HG03469 (cell line): ENCODE data around the gene FOXJ2.
"Not testable (repeated sequence)": the region's sequence is repeated elsewhere in the genome, so short reads cannot be mapped to it uniquely, and the experiment has no call there.

Experiments used
- ATAC-seq: cut with Tn5 transposase; IDR thresholded peaks from one replicate; pipeline ENCODE4 v1.9.1; 2021; ENCODE audit warnings: mild to moderate bottlenecking, moderate library complexity, moderate number of reproducible peaks; ENCODE audit not compliant: unreplicated experiment

The FOXJ2 gene

GRCh38 chr12:8028267-8028666 lies 4.2 kb upstream of the FOXJ2 start:
- no peak for ATAC-seq

GRCh38 chr12:8030189-8030588 lies 2.3 kb upstream of the FOXJ2 start:
- no peak for ATAC-seq

- not testable (repeated sequence) for ATAC-seq
Measured at GRCh38 chr12:8031017-8031416, 1.5 kb upstream of the FOXJ2 start.

- ATAC-seq = no peak
Measured at GRCh38 chr12:8031872-8032241, 659 bp upstream of the FOXJ2 start.

GRCh38 chr12:8033153-8034044 lies 883 bp downstream of the FOXJ2 start:
- ATAC-seq = no peak

GRCh38 chr12:8034802-8035201 lies 2.3 kb downstream of the FOXJ2 start:
- ATAC-seq = no peak

- no peak for ATAC-seq
Measured at GRCh38 chr12:8035440-8036010, 3.0 kb downstream of the FOXJ2 start.

GRCh38 chr12:8036346-8036745 lies 3.8 kb downstream of the FOXJ2 start:
- ATAC-seq = no peak

GRCh38 chr12:8037046-8037663 lies 4.6 kb downstream of the FOXJ2 start:
- no peak for ATAC-seq

- ATAC-seq = no peak
Measured at GRCh38 chr12:8037947-8038346, 5.4 kb downstream of the FOXJ2 start.

- ATAC-seq = no peak
Measured at GRCh38 chr12:8038659-8039114, 6.2 kb downstream of the FOXJ2 start.

- no peak for ATAC-seq
Measured at GRCh38 chr12:8040791-8041190, 8.3 kb downstream of the FOXJ2 start.

- no peak for ATAC-seq
Measured at GRCh38 chr12:8045952-8046944, 13.7 kb downstream of the FOXJ2 start.

GRCh38 chr12:8047842-8048241 lies 15.3 kb downstream of the FOXJ2 start:
- ATAC-seq = no peak

GRCh38 chr12:8048906-8049305 lies 16.4 kb downstream of the FOXJ2 start:
- ATAC-seq = no peak

- ATAC-seq = no peak
Measured at GRCh38 chr12:8050600-8051250, 18.2 kb downstream of the FOXJ2 start.

- no peak for ATAC-seq
Measured at GRCh38 chr12:8052679-8053078, 20.2 kb downstream of the FOXJ2 start.

- no peak for ATAC-seq
Measured at GRCh38 chr12:8054816-8055215, 22.3 kb downstream of the FOXJ2 start.

- no peak for ATAC-seq
Measured at GRCh38 chr12:8057306-8057705, 24.8 kb downstream of the FOXJ2 start.

- no peak for ATAC-seq
Measured at GRCh38 chr12:8057839-8058238, 25.3 kb downstream of the FOXJ2 start.
